HuH-7.5 (cell line): Measurements from ENCODE around the gene ACYP1.
A peak's percentile ranks its signal among the peaks of the same experiment; 100 is the strongest.
"Not testable (repeated sequence)": the region's sequence is repeated elsewhere in the genome, so short reads cannot be mapped to it uniquely, and the experiment has no call there.

ENCODE experiments used
- DNase-seq: peaks from one replicate; pipeline ENCODE4 v3.0.0; 2011; ENCODE audit warnings: low spot score

ACYP1 gene

GRCh38 chr14:75068294-75069120, 4.7 kb upstream of the ACYP1 start:
- DNase-seq, result no peak

DNA sequence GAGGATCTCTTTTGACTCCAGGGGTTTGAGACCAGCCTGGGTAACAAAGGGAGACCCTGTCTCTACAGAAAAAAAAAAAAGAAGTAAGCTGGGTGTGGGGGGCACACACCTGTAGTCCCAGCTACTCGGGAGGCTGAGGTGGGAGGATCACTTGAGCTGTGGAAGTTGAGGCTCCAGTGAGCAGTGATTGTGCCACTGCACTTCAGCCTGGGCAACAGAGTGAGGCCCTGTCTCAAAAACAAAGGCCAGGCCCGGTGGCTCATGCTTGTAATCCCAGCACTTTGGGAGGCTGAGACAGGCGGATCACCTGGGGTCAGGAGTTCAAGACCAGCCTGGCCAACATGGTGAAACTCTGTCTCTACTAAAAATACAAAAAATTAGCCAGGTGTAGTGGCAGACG, 3.9 kb upstream of the ACYP1 start:
- not testable (repeated sequence) for DNase-seq

- no peak for DNase-seq
These were observed 3.4 kb upstream of the ACYP1 start for GRCh38 chr14:75067212-75067611.

DNA sequence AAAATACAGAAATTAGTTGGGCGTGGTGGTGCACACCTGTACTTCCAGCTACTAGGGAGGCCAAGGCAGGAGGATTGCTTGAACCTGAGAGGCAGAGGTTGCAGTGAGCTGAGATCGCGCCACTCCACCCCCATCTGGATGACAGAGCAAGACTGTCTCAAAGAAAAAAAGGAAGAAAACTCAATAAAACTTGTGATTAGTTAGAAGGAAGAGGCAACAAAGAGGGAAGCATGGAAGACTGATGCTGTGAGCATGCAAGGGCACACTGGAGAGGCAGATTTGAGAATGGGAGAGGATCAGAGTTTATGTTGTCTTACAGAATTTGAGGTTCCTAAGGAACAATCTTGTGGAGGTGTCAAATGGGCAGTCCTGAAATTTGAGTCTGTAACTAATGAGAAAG, 2.9 kb upstream of the ACYP1 start:
- DNase-seq, result no peak

GRCh38 chr14:75064205-75064567, 362 bp upstream of the ACYP1 start:
- DNase-seq, result no peak

- DNase-seq, result no peak
These were observed 811 bp downstream of the ACYP1 start for GRCh38 chr14:75063013-75063412.

DNA sequence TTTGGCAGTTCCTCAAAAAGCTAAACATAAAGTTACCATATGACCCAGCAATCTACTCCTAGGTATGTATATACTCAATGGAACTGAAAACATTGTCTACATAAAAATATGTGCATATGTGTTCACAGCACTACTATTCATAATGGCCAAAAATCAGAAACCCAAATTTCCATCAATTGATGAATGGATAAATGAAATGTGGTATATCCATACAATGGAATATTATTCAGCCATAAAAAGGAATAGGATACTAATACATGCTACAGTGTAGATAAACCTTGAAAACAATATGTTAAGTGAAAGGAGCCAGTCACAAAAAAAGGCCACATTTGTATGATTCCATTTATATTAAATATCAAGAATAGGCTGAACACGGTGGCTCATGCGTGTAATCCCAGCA, 3.4 kb downstream of the ACYP1 start:
- no peak for DNase-seq

GRCh38 chr14:75059642-75060041, 4.2 kb downstream of the ACYP1 start:
- DNase-seq, result no peak

DNA sequence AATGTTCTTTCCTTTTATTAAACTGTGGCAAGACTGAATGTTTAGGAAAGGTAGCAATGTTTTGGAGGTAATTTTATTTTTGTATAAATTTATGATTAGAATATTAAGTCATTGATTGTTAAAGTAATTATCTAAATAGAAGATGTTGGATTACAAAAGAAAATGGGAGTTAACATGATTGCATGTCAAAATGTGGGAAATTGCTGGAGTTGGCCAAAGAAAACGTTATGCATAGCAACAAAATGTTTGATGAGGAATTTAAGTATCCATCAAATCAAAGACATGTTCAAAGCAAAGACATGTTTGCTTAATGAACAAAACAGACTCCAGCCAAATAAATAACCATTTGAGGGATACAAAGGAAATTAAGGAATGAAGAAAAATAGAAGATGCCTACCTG, 9.4 kb downstream of the ACYP1 start:
- DNase-seq, result no peak

- DNase-seq, result no peak
These were observed 10.2 kb downstream of the ACYP1 start for GRCh38 chr14:75053396-75054291.

DNA sequence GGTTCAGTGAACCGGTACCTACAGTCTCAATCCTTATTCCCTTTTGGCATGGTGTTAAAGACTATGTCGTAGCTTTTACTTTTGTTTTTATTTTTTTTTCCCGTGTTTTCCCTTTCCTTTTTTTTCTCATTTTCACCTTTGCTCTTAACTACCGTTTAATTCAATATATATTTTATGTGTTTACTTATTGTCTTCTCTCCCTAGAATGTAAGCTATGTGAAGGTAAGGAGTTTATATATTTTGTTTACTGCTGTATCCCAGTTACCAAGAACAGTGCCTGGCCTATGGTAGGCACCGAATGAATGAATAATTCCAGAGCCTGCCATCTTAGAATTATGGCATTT, 12.3 kb downstream of the ACYP1 start:
- no peak for DNase-seq

DNA sequence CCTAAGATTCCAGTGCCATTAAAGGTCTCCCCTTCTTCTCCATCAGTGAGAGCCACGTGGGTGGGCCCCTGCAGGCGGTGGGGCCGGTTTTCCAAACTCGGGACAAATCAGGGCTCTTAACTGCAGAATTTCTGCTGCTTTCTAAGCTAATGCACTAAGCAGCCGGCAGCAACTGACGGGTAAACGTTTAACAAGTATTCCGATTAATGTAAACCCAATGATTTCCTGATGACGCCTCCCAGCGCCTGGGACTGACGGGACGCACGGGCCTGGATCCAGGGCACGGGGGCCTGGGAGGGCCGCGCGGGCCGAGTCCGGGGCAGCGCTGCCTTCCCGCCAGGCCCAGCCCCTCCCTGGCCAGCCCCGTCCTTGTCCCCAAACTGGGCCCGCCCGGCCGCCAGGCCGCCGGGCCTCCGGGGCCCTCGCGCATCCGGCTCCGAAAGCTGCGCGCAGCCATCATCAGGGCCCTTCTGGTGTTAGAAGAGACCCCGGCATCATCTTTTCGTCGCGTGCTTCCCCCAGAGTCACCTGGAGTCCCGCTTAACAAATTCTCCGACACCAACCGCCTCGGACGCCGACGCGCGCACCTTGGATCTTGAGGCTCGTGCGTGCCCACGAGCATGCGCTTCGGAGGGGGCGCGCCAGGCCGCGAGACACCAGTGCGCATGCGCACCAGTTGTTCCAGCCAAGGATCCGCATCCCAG, 12.8 kb downstream of the ACYP1 start, which contains the start of gene MLH3:
MLH3 (minus strand) TSS at position 616 of the 704 bp plus-strand sequence. CDS start 1,812 bp downstream, outside the sequence.
- DNase-seq, result peak; percentile 85

DNA sequence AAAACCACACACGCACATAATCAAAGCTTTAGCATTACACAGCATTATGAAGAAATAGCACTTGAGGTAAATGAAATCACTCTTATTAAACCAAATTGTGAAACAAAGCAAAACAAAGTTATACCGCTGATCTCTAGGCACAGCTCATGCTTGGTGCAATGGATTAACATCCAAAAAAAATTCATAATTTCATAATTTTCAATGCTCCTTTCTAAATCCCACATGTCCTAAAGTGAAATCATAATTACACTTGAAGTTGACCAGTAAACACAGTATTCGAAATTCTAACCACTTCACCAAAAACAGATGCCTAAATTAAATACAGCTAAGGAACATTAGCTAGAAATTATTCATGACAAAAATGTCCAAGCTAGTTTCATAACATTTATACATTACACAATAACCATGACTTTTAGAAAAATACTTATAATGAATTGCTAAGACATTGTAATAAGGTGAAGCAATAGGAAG, 14.1 kb downstream of the ACYP1 start:
- DNase-seq, result no peak

DNA sequence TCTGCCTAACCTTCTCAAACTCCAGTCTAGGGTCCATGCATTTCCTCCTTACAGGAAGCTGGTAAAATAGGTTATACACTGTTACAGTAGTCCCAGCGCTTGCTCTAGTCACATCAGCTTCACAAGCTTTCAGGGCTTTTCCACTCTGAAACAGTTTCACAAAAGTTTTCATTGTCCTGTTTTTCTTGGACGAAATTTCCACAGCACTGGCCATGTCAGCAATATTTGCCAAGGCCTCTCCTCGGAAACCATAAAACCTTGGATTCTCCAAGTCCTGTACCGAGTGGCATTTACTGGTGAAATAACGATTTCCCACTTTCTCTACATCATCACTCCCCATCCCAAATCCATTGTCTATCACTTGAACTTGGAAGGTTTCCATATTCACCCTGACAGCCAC, 14.7 kb downstream of the ACYP1 start:
- no peak for DNase-seq

GRCh38 chr14:75048101-75048500, 15.7 kb downstream of the ACYP1 start:
- no peak for DNase-seq

- DNase-seq, result no peak
These were observed 16.3 kb downstream of the ACYP1 start for GRCh38 chr14:75047506-75047905.

DNA sequence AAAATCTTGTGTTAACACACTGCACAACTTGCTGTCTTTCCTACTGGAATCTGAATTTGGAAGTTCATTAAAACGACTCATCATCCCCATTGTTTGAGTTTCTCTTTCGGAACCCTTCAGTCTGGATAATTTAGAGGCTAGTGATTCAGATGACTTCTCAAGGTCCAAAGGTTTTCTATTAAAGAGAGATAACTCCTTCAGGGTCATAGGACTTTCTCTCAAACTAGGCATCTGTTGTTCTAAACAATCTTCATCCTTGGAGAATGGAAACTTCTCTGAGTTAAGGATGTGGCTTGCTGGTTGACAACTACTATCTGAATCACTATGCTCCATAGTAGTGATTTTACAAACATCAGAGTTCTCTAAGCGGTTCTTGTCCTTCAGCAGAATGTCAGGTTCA, 16.9 kb downstream of the ACYP1 start:
- DNase-seq, result no peak

DNA sequence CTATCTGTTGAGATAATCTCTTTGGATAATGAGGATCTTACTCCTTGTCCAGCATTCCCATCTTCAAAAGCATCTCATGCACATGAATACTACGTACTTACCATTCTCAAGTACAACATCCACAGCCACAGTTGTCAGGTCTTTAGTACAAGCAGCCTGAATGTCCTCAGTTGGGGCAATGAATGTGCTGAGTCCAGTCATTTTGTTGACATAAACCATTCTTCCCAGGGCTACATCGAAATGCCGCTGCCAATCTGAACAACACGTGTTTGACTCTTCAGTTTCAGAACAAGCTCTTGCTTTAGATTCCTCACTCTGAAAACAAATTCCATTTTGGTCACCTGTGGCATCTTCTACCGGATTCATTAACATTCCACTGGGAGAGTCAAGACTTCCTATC, 17.5 kb downstream of the ACYP1 start:
- DNase-seq, result no peak

DNA sequence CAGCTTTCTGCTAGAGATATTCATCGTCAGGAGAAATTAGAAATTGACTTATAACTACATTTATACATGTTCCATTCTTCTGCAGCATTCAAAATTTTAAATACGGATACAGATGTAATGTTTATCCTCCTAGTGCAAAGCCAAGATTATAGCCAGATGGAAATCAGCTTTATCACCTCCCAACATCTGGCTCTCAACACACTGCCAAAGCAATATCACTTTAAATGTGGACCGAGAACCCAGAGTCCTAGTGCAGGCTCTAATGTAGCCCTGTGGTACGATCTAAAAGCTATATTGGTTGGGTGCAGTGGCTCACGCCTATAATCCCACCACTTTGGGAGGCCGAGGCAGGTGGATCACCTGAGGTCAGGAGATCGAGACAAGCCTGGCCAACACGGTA, 19.1 kb downstream of the ACYP1 start:
- no peak for DNase-seq

DNA sequence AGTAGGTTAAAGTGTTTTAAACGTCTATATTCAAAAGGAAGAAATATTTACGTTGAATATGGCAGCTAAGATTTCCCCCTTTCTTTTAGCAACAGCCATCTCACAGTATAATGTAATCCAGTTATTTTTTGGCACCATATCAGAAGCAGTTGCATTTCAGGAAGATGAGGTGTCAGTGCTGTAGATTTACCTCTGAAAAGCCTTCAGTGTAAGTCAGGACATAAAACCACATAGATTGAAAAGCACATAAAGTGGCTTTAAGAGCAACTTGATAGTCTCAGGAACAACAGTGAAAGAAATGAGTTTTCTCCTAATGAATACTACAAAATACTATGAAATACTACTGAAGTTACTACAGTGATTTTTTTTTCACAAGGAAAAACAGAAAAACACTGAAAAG, 19.5 kb downstream of the ACYP1 start:
- DNase-seq, result no peak

- DNase-seq, result no peak
These were observed 21.8 kb downstream of the ACYP1 start for GRCh38 chr14:75042035-75042434.

GRCh38 chr14:75041613-75042012, 22.2 kb downstream of the ACYP1 start:
- DNase-seq, result no peak

- DNase-seq, result no peak
These were observed 22.9 kb downstream of the ACYP1 start for GRCh38 chr14:75040959-75041358.
